ENCODE results near the gene ADAMTS14.

Gene ADAMTS14

GRCh38 chr10:70736525-70736924 is 64.2 kb downstream of the ADAMTS14 start:
- no peak for FAIRE-seq

- FAIRE-seq, result no peak
Measured at GRCh38 chr10:70737250-70737649, 64.9 kb downstream of the ADAMTS14 start.

- no peak for FAIRE-seq
Measured at GRCh38 chr10:70738006-70738760, 65.9 kb downstream of the ADAMTS14 start.

GRCh38 chr10:70738761-70739121 is 66.4 kb downstream of the ADAMTS14 start:
- FAIRE-seq, result no peak

GRCh38 chr10:70740406-70741288 is 68.3 kb downstream of the ADAMTS14 start:
- no peak for FAIRE-seq

- FAIRE-seq, result no peak
Measured at GRCh38 chr10:70742537-70743429, 70.5 kb downstream of the ADAMTS14 start.

GRCh38 chr10:70743430-70743788 is 71.1 kb downstream of the ADAMTS14 start:
- no peak for FAIRE-seq

GRCh38 chr10:70743879-70744278 is 71.6 kb downstream of the ADAMTS14 start:
- no peak for FAIRE-seq

GRCh38 chr10:70744617-70745143 is 72.4 kb downstream of the ADAMTS14 start:
- FAIRE-seq, result no peak

GRCh38 chr10:70745555-70745954 is 73.2 kb downstream of the ADAMTS14 start:
- no peak for FAIRE-seq

GRCh38 chr10:70747192-70747965 is 75.1 kb downstream of the ADAMTS14 start:
- FAIRE-seq, result no peak

GRCh38 chr10:70748305-70748704 is 76.0 kb downstream of the ADAMTS14 start:
- FAIRE-seq, result no peak

GRCh38 chr10:70748801-70749573 is 76.7 kb downstream of the ADAMTS14 start:
- no peak for FAIRE-seq

GRCh38 chr10:70749756-70750155 is 77.5 kb downstream of the ADAMTS14 start:
- FAIRE-seq, result no peak

- no peak for FAIRE-seq
Measured at GRCh38 chr10:70750156-70750703, 77.9 kb downstream of the ADAMTS14 start.

GRCh38 chr10:70751356-70751755 is 79.0 kb downstream of the ADAMTS14 start:
- FAIRE-seq, result no peak

GRCh38 chr10:70751991-70752390 is 79.7 kb downstream of the ADAMTS14 start:
- FAIRE-seq, result no peak

- FAIRE-seq, result no peak
Measured at GRCh38 chr10:70752571-70752970, 80.3 kb downstream of the ADAMTS14 start.

GRCh38 chr10:70753026-70753663 is 80.8 kb downstream of the ADAMTS14 start:
- no peak for FAIRE-seq

GRCh38 chr10:70753841-70754621 is 81.7 kb downstream of the ADAMTS14 start:
- no peak for FAIRE-seq

All from G401.6 (cell line).